PC-3 (cell line): ENCODE results near the gene TEKT3. TPM values are rescaled to one million over a fixed set of nuclear protein-coding genes. Genes with fewer than 3 reads are reported as not detected.

ENCODE experiments used
- ATAC-seq: fragments of 200-7000 bp; cut with Tn5 transposase; 2 replicates; pipeline ENCODE4 v1.9.1; 2020; ENCODE audit warnings: mild to moderate bottlenecking, moderate library complexity
- BruUV-seq: library from RNA; stranded (reverse); fragments of 400-500 nt; replicated peaks from 2 replicates; lab custom pipeline; 2021; lab: Mats Ljungman, UMichigan
- CTCF ChIA-PET: fragments of 300-600 bp; sonication (Branson Sonifier 250); formaldehyde crosslinking; loops from one replicate; lab custom pipeline; 2022; ENCODE audit warnings: antibody characterized with exemption; lab: Charles Lee
- POLR2A ChIA-PET: fragments of 300-600 bp; sonication (Branson Sonifier 250); formaldehyde crosslinking; loops from one replicate; lab custom pipeline; 2022; ENCODE audit warnings: antibody characterized with exemption; ENCODE audit not compliant: unreplicated experiment; lab: Charles Lee
- DNase-seq: peaks from one replicate; pipeline ENCODE4 v3.0.0-alpha.2; 2015
- H2AFZ ChIP-seq: fragments of 300-600 bp; sonication (generic); 2 replicates; pipeline ENCODE4 v1.6.0; 2016; ENCODE audit warnings: antibody characterized with exemption, low read length
- H3F3A ChIP-seq: fragments of 300-600 bp; sonication (generic); one replicate; pipeline ENCODE4 v1.6.0; 2017; ENCODE audit warnings: antibody characterized with exemption, low read length, control low read depth, mild to moderate bottlenecking; ENCODE audit not compliant: unreplicated experiment
- H3K27ac ChIP-seq: fragments of 300-600 bp; sonication (generic); 2 replicates; pipeline ENCODE4 v1.5.1; 2016; ENCODE audit warnings: mild to moderate bottlenecking, low read length
- H3K27me3 ChIP-seq: fragments of 300-600 bp; sonication (generic); 2 replicates; pipeline ENCODE4 v1.6.1; 2016; ENCODE audit warnings: low read length, mixed read lengths
- H3K36me3 ChIP-seq: fragments of 300-600 bp; sonication (generic); 2 replicates; pipeline ENCODE4 v1.6.1; 2016; ENCODE audit warnings: low read depth, mixed run types, low read length, mixed read lengths
- H3K4me1 ChIP-seq: fragments of 300-600 bp; sonication (generic); 2 replicates; pipeline ENCODE4 v1.5.1; 2016; ENCODE audit warnings: low read length; ENCODE audit not compliant: insufficient read depth
- H3K4me2 ChIP-seq: fragments of 300-600 bp; sonication (generic); 2 replicates; pipeline ENCODE4 v1.6.0; 2016; ENCODE audit warnings: low read length
- H3K4me3 ChIP-seq: fragments of 300-600 bp; sonication (generic); 2 replicates; pipeline ENCODE4 v1.5.1; 2016; ENCODE audit warnings: mild to moderate bottlenecking, low read length, mixed read lengths
- H3K79me2 ChIP-seq: fragments of 300-600 bp; sonication (generic); 2 replicates; pipeline ENCODE4 v1.6.1; 2017; ENCODE audit warnings: low read length, mixed read lengths
- H3K9ac ChIP-seq: fragments of 300-600 bp; sonication (generic); 2 replicates; pipeline ENCODE4 v1.6.0; 2016; ENCODE audit warnings: mild to moderate bottlenecking, low read length
- H3K9me2 ChIP-seq: fragments of 300-600 bp; sonication (generic); replicated peaks from 2 replicates; pipeline ENCODE4 v1.6.1; 2016; ENCODE audit warnings: mixed run types, low read length, mixed read lengths
- H3K9me3 ChIP-seq: fragments of 300-600 bp; sonication (generic); 2 replicates; pipeline ENCODE4 v1.6.1; 2016; ENCODE audit warnings: low read length, mixed read lengths
- H4K20me1 ChIP-seq: fragments of 300-600 bp; sonication (generic); 2 replicates; pipeline ENCODE4 v1.6.1; 2016; ENCODE audit warnings: low read length, mixed read lengths
- EZH2 ChIP-seq: fragments of 300-600 bp; sonication (generic); IDR thresholded peaks from one replicate; pipeline ENCODE4 v1.6.1; 2017; ENCODE audit warnings: antibody characterized with exemption, mild to moderate bottlenecking, low read length; ENCODE audit not compliant: unreplicated experiment
- EZH2phosphoT487 ChIP-seq: fragments of 300-600 bp; sonication (generic); IDR thresholded peaks from 2 replicates; pipeline ENCODE4 v1.6.1; 2018; ENCODE audit warnings: mild to moderate bottlenecking, antibody characterized with exemption, low read length, borderline replicate concordance
- intact Hi-C: fragments of 100-400 bp; cut with micrococcal nuclease; formaldehyde crosslinking; loops from 2 replicates; pipeline ENCODE4 v1.9.0; 2023
- total RNA-seq: library from RNA; depleted of rRNA; stranded (reverse); fragments of >200 nt; gene quantifications from 2 replicates; pipeline ENCODE4 v1.2.3, GENCODE V29; 2014
- TF ChIP-seq, protein P1 (sequence below): fragments of 300-600 bp; sonication (generic); conservative IDR thresholded peaks from 2 replicates; pipeline ENCODE4 v1.5.1; 2017; ENCODE audit warnings: antibody characterized with exemption, low read depth, mild to moderate bottlenecking, low read length

Gene TEKT3
- total RNA-seq, 1 experiment from 2014 or later, result not detected

DNA sequence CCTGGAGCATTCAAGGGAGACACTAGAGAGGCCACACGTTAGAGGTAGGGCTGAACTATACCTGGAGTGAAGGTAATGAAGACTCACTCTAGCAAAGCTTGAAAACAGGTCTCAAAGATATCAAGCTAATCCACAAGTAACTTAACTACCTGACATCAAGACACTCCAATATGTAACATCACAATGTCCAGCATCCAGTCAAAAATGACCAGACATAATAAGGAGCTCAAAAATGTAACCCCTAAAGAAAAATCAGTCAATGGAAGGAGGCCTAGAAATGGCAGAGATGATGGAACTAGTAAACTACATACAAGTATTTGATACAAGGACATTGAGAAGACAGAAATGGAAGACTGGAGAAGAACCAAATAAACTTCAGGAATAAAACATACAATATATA, 6.0 kb downstream of the TEKT3 start:
- CTCF ChIA-PET, result no interaction called here
- ATAC-seq, result no peak

DNA sequence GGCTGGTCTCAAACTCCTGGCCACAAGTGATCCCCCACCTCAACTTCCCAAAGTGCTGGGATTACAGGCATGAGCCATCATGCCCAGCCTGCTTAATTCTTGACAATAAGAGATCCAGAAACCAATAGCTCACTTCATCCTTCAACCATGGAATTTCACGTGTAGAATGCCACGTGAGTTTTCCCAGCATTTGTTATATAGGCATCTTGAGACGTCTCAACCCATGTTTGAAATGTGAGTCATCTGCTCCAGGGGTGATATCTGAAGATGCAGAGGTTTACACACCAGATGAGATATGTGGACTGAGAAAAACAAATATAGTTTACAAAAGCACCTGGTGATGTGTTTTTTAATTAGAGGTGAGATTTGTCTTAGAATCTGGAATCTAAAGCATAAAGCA, 7.1 kb downstream of the TEKT3 start:
- Histone ChIP-seq H3K9me3 (0 out of 2 replicates have a peak, but pooled peaks cover 7% of the 10 kb centered on the region), H3K27ac (peak overlapping the region; percentile 51), H3K27me3 (no peaks in the 10 kb centered on the region), H3K4me1 (peaks cover 16% of the 10 kb centered on the region), H3K9me2 (no peaks in the 10 kb centered on the region), H2AFZ (no peak overlapping the region), H3K79me2 (no peaks in the 10 kb centered on the region), H3K4me2 (no peak overlapping the region), H3F3A (no peaks in the 10 kb centered on the region), H3K36me3 (no peaks in the 10 kb centered on the region), H3K4me3 (no peak overlapping the region), H4K20me1 (no peaks in the 10 kb centered on the region), H3K9ac (no peak overlapping the region)
- ChIA-PET CTCF (no interaction called here), POLR2A (interaction anchor here (0.7 kb wide), 1 partner anchor 71 kb away, joined by 3 read pairs; no protein-coding TSS in a partner anchor)
- intact Hi-C loops, result no loop called here
- no TSS peak for BruUV-seq
- TF ChIP-seq, protein P1, sequence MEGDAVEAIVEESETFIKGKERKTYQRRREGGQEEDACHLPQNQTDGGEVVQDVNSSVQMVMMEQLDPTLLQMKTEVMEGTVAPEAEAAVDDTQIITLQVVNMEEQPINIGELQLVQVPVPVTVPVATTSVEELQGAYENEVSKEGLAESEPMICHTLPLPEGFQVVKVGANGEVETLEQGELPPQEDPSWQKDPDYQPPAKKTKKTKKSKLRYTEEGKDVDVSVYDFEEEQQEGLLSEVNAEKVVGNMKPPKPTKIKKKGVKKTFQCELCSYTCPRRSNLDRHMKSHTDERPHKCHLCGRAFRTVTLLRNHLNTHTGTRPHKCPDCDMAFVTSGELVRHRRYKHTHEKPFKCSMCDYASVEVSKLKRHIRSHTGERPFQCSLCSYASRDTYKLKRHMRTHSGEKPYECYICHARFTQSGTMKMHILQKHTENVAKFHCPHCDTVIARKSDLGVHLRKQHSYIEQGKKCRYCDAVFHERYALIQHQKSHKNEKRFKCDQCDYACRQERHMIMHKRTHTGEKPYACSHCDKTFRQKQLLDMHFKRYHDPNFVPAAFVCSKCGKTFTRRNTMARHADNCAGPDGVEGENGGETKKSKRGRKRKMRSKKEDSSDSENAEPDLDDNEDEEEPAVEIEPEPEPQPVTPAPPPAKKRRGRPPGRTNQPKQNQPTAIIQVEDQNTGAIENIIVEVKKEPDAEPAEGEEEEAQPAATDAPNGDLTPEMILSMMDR, result no peak
- TF ChIP-seq EZH2phosphoT487, result no peak
- no peak for TF ChIP-seq EZH2
- peak; percentile 89 for DNase-seq
- ATAC-seq, result peak; percentile 73

More for the DNA sequence above, 6.0 kb downstream of the TEKT3 start:
- Histone ChIP-seq H3K4me2 (no peak overlapping the region), H3F3A (no peaks in the 10 kb centered on the region), H4K20me1 (no peaks in the 10 kb centered on the region), H3K79me2 (no peaks in the 10 kb centered on the region), H3K27ac (no peak overlapping the region), H3K9me2 (no peaks in the 10 kb centered on the region), H3K36me3 (no peaks in the 10 kb centered on the region), H3K9ac (no peak overlapping the region), H3K9me3 (0 out of 2 replicates have a peak, but pooled peaks cover 7% of the 10 kb centered on the region), H3K4me1 (peaks cover 16% of the 10 kb centered on the region), H3K4me3 (no peak overlapping the region), H3K27me3 (no peaks in the 10 kb centered on the region), H2AFZ (no peak overlapping the region)
- TF ChIP-seq, protein P1, result no peak
- TF ChIP-seq EZH2phosphoT487 (no peak), EZH2 (no peak)
- POLR2A ChIA-PET, result interaction anchor here (0.6 kb wide), 1 partner anchor 66 kb away, joined by 7 read pairs; no protein-coding TSS in a partner anchor
- BruUV-seq, result no TSS peak
- intact Hi-C loops, result no loop called here
- no peak for DNase-seq

DNA sequence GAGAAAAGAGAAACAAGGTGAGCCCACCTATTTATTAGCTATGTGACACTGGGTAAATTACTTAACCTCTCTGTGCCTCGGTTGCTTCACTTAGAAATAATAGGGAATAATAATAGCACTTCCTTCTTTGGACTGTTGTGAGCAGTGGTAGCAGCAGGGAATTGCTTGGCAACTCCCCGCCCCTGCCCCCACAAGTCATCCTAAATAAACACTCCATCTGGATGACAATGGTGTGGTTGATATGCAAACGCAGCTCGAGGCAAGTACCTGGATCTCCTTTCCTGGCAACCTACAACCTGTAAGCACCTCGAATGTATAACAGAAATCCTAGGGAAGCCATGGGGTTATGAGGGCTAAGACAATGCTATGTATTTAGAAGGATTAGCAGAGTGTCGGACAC, 9.1 kb downstream of the TEKT3 start:
- CTCF ChIA-PET, result no interaction called here
- no peaks in the 10 kb centered on the region for H4K20me1 ChIP-seq

More for the DNA sequence above, 9.1 kb downstream of the TEKT3 start:
- BruUV-seq, result no TSS peak
- ATAC-seq (peak; percentile 22; the same call in 1 of the 2 replicates), DNase-seq (peak; percentile 57)
- Histone ChIP-seq H3K27ac (no peak overlapping the region), H2AFZ (peak overlapping the region; percentile 6; the same call in 1 of the 2 replicates), H3K27me3 (no peaks in the 10 kb centered on the region), H3K9ac (no peak overlapping the region), H3K36me3 (no peaks in the 10 kb centered on the region), H3K9me2 (no peaks in the 10 kb centered on the region), H3K4me1 (peaks cover 16% of the 10 kb centered on the region), H3K4me3 (no peak overlapping the region), H3K9me3 (0 out of 2 replicates have a peak, but pooled peaks cover 7% of the 10 kb centered on the region), H3K4me2 (no peak overlapping the region), H3F3A (no peaks in the 10 kb centered on the region), H3K79me2 (no peaks in the 10 kb centered on the region)
- TF ChIP-seq EZH2phosphoT487 (no peak), EZH2 (no peak)
- TF ChIP-seq, protein P1, result no peak
- POLR2A ChIA-PET, result no interaction called here
- intact Hi-C loops, result no loop called here
